Measurements from ENCODE around the gene TEX261.

TEX261 gene

DNA sequence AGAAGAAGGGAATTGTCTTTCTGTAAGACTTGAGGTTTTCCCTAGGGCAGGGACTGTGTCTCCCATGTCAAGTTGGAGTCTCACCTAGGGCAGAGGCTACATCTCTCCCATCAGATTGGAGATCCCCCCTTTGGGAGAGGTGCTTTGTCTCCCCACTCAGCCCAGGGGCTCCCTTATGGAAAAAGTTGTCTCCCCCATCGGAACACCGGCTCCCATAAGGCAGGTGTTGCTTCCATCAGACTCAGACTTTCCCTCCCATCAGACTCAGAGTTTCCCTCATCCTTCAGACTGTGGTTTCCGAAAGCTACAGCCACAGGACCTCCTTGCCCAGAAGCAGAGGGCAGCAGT, 10.5 kb downstream of the TEX261 start:
- TF ChIP-seq CTCF (conservative IDR thresholded peaks at IDR 0.05; ENCODE audit: control insufficient read depth, insufficient read depth, low read depth, low read length): no peak
- no peak for DNase-seq (ENCODE audit: low read depth)
- H3K4me3 ChIP-seq (ENCODE audit: control insufficient read depth, low read depth, low read length): no peak overlapping the region

- DNase-seq (ENCODE audit: low read depth): no peak
- no peak overlapping the region for H3K4me3 ChIP-seq (ENCODE audit: control insufficient read depth, low read depth, low read length)
Observed at GRCh38 chr2:70983506-70984227, 11.0 kb downstream of the TEX261 start.

DNA sequence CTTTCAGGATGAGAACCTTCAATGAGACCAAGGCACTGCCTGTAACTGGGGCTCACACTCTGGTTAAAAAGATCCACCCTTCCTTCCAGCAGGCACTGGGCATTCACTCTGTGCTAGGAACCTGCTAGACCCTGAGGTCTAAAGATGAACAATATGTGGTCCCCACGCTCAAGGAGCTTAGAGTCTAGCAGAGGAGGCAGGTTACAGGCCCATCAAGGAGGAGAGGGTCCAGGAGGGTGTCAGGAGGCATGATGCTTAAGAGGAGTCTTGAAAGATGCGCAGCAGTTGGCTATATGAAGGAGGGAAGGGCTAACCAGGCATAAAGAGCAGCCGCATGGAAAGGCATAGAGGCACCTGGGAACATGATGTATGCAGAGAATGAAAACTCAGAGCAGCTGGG, 11.7 kb downstream of the TEX261 start:
- no peak for DNase-seq (ENCODE audit: low read depth)
- no peak for TF ChIP-seq CTCF (conservative IDR thresholded peaks at IDR 0.05; ENCODE audit: control insufficient read depth, insufficient read depth, low read depth, low read length)
- H3K4me3 ChIP-seq (ENCODE audit: control insufficient read depth, low read depth, low read length): no peak overlapping the region

More at GRCh38 chr2:70983506-70984227, 11.0 kb downstream of the TEX261 start:
- TF ChIP-seq CTCF (conservative IDR thresholded peaks at IDR 0.05; ENCODE audit: control insufficient read depth, insufficient read depth, low read depth, low read length): no peak

GRCh38 chr2:70981866-70982810, 12.5 kb downstream of the TEX261 start:
- no peak for TF ChIP-seq CTCF (conservative IDR thresholded peaks at IDR 0.05; ENCODE audit: control insufficient read depth, insufficient read depth, low read depth, low read length)
- DNase-seq (ENCODE audit: low read depth): no peak
- H3K4me3 ChIP-seq (ENCODE audit: control insufficient read depth, low read depth, low read length): no peak overlapping the region

DNA sequence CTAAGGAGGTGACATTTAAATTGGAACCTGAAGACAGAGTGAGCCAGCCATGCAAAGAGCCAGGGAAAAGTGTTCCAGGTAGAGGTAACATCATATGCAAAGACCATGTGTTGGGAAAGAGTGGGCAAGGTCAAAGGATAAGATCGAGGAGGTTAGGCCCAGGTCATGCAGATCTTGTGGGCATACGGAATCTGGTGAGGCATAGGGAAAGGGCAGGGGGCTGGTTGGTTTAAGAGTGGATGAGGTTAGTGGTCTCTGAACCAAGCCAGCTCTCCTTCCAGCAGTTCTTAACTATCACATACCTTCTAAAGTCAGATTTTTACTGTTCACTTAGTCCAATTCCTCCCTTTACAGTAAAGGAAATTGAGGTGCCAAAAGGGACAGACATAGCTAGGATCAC, 13.3 kb downstream of the TEX261 start:
- no peak for TF ChIP-seq CTCF (conservative IDR thresholded peaks at IDR 0.05; ENCODE audit: control insufficient read depth, insufficient read depth, low read depth, low read length)
- DNase-seq (ENCODE audit: low read depth): no peak
- H3K4me3 ChIP-seq (ENCODE audit: control insufficient read depth, low read depth, low read length): no peak overlapping the region

- H3K4me3 ChIP-seq (ENCODE audit: control insufficient read depth, low read depth, low read length): no peak overlapping the region
- no peak for DNase-seq (ENCODE audit: low read depth)
- TF ChIP-seq CTCF (conservative IDR thresholded peaks at IDR 0.05; ENCODE audit: control insufficient read depth, insufficient read depth, low read depth, low read length): no peak
Observed at GRCh38 chr2:70979626-70980025, 15.0 kb downstream of the TEX261 start.
